Activated T-cell treated with anti-CD3 and anti-CD28 coated beads, Interleukin-2, amount 50 U/mL, for 1 hour (primary cell): ENCODE data around the gene TAS2R20.
"Not testable (repeated sequence)": the region's sequence is repeated elsewhere in the genome, so short reads cannot be mapped to it uniquely, and the experiment has no call there.

Experiments
- DNase-seq: peaks from one replicate; pipeline ENCODE4 v3.0.0-alpha.2; 2020

Gene TAS2R20

GRCh38 chr12:10998204-10998603, at the start of gene TAS2R20:
Gene TAS2R20 (minus strand): TSS chr12:10998304. CDS start chr12:10997875, 429 bp downstream.
- no peak for DNase-seq

- not testable (repeated sequence) for DNase-seq
These were observed 43.3 kb upstream of the TAS2R20 start for GRCh38 chr12:11041366-11041765.

- DNase-seq = no peak
These were observed 42.1 kb upstream of the TAS2R20 start for GRCh38 chr12:11040162-11040561.

GRCh38 chr12:11039171-11039570, 41.1 kb upstream of the TAS2R20 start:
- no peak for DNase-seq

GRCh38 chr12:11033959-11034358, 35.9 kb upstream of the TAS2R20 start:
- not testable (repeated sequence) for DNase-seq

- no peak for DNase-seq
These were observed 33.2 kb upstream of the TAS2R20 start, which contains the start of gene TAS2R31 for GRCh38 chr12:11031307-11031706. Gene TAS2R31 (minus strand): TSS chr12:11031407. CDS start chr12:11031335, 72 bp downstream.

GRCh38 chr12:11026118-11026517, 28.0 kb upstream of the TAS2R20 start:
- no peak for DNase-seq

GRCh38 chr12:11023387-11023786, 25.3 kb upstream of the TAS2R20 start:
- no peak for DNase-seq

GRCh38 chr12:11022520-11022919, 24.4 kb upstream of the TAS2R20 start, which contains the start of gene TAS2R19:
Gene TAS2R19 (minus strand): TSS chr12:11022620. CDS start chr12:11022571, 49 bp downstream.
- no peak for DNase-seq

- DNase-seq = no peak
These were observed 18.8 kb upstream of the TAS2R20 start for GRCh38 chr12:11016937-11017336.

GRCh38 chr12:11015775-11016430, 17.8 kb upstream of the TAS2R20 start:
- DNase-seq = no peak

GRCh38 chr12:11014234-11014633, 16.1 kb upstream of the TAS2R20 start:
- no peak for DNase-seq

- no peak for DNase-seq
These were observed 9.5 kb upstream of the TAS2R20 start for GRCh38 chr12:11007608-11008007.

- DNase-seq = no peak
These were observed 3.8 kb downstream of the TAS2R20 start for GRCh38 chr12:10994307-10994706.

- DNase-seq = no peak
These were observed 9.0 kb downstream of the TAS2R20 start for GRCh38 chr12:10989107-10989506.

GRCh38 chr12:10986812-10987211, 11.3 kb downstream of the TAS2R20 start, which contains the start of gene TAS2R50:
Gene TAS2R50 (minus strand): TSS chr12:10986912. CDS start chr12:10986860, 52 bp downstream.
- no peak for DNase-seq

- no peak for DNase-seq
These were observed 15.9 kb downstream of the TAS2R20 start for GRCh38 chr12:10982244-10982643.

- DNase-seq = no peak
These were observed 23.1 kb downstream of the TAS2R20 start for GRCh38 chr12:10974965-10975364.

GRCh38 chr12:10968765-10969456, 29.2 kb downstream of the TAS2R20 start:
- no peak for DNase-seq

- DNase-seq = no peak
These were observed 30.7 kb downstream of the TAS2R20 start for GRCh38 chr12:10967409-10967808.

GRCh38 chr12:10966314-10966713, 31.8 kb downstream of the TAS2R20 start:
- DNase-seq = no peak

GRCh38 chr12:10965476-10965875, 32.6 kb downstream of the TAS2R20 start:
- no peak for DNase-seq

GRCh38 chr12:10960211-10960610, 37.9 kb downstream of the TAS2R20 start:
- no peak for DNase-seq

- DNase-seq = no peak
These were observed 38.3 kb downstream of the TAS2R20 start for GRCh38 chr12:10959804-10960203.
